Spleen (tissue), 7 donors: ENCODE measurements around the gene CSRNP2.

Experiments
- POLR2A ChIP-seq, 3 donors: fragments of 450-650 bp; IDR thresholded peaks; one replicate each; pipeline ENCODE4 v1.5.1; 2017; ENCODE audit warnings: antibody characterized with exemption in 3 of 3, mild to moderate bottlenecking in 1 of 3
- POLR2AphosphoS5 ChIP-seq, 3 donors: sonication (generic); formaldehyde crosslinking; IDR thresholded peaks; one replicate each; pipeline ENCODE4 v1.5.1; 2017; ENCODE audit warnings: antibody characterized with exemption in 3 of 3
- TF ChIP-seq, protein P1 (sequence below), 11 experiments: fragments of 200-600 bp in 7 of 11; fragments of 450-650 bp in 4 of 11; sonication (generic) in 4 of 11; IDR thresholded peaks in 8 of 11; conservative IDR thresholded peaks in 3 of 11; 1 replicate in 7 of 11; 2 replicates in 4 of 11; pipeline versions ENCODE4 v1.4.0 to v1.8.0; 2016 to 2021; ENCODE audit warnings: antibody characterized with exemption in 11 of 11, inconsistent platforms in 4 of 11, mild to moderate bottlenecking in 1 of 11
- donor health status: DM: no; HTN: no; CAD: no; lungs with moderate emphysema.
- donor health status: DM: no; HTN: no; CAD: no.
- donor health status: DM: no; HTN: no; CAD: no.

DNA sequence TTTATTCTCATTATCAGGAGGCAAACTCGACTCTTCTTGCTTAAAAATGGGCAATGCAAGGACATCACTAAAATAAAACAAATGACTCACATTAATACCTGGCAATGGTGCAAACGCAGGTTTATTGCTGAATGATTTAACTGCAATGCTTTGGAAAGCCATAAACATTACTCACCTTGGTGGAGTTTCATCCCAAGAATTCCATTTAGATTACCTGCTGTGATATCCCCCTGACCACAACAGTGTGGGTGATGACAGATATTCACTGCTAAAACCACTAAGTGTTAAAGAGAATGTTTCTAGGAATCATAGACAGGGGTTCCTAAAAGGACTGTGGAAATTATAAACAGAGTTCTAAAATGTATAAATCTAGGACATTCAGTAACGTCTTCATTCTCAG is 35.3 kb upstream of the CSRNP2 start:
- TF ChIP-seq POLR2A (IDR thresholded peaks at IDR 0.05) = no peak
- TF ChIP-seq, protein P1, sequence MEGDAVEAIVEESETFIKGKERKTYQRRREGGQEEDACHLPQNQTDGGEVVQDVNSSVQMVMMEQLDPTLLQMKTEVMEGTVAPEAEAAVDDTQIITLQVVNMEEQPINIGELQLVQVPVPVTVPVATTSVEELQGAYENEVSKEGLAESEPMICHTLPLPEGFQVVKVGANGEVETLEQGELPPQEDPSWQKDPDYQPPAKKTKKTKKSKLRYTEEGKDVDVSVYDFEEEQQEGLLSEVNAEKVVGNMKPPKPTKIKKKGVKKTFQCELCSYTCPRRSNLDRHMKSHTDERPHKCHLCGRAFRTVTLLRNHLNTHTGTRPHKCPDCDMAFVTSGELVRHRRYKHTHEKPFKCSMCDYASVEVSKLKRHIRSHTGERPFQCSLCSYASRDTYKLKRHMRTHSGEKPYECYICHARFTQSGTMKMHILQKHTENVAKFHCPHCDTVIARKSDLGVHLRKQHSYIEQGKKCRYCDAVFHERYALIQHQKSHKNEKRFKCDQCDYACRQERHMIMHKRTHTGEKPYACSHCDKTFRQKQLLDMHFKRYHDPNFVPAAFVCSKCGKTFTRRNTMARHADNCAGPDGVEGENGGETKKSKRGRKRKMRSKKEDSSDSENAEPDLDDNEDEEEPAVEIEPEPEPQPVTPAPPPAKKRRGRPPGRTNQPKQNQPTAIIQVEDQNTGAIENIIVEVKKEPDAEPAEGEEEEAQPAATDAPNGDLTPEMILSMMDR (IDR thresholded peaks at IDR 0.05 in 8 of 11, conservative IDR thresholded peaks at IDR 0.05 in 3 of 11) = no peak
- no peak for TF ChIP-seq POLR2AphosphoS5 (IDR thresholded peaks at IDR 0.05)
